ENCODE results near the gene NCOA6. TPM values are rescaled to one million over a fixed set of nuclear protein-coding genes. Genes with fewer than 3 reads are reported as not detected.

NCOA6 gene
- 5.9 and 8.1 TPM in 2 replicates for total RNA-seq
- polyA plus RNA-seq: 12.0 and 14.6 TPM in 2 replicates
- 13.6 and 13.8 TPM in 2 replicates for polyA plus RNA-seq (2012)
- 21.5 and 24.1 TPM in 2 replicates for polyA minus RNA-seq (ENCODE audit: low replicate concordance)

- no peaks in the 10 kb centered on the region for H3K36me3 ChIP-seq (ENCODE audit: control insufficient read depth, insufficient read depth, low read length)
- H3K4me1 ChIP-seq (ENCODE audit: control insufficient read depth, extremely low read depth, insufficient read depth, low read length): peaks cover 4% of the 10 kb centered on the region
- H3K79me2 ChIP-seq (ENCODE audit: control insufficient read depth, insufficient read depth, low read length): peaks cover 40% of the 10 kb centered on the region
- peak within 1 kb of the TSS; percentile 84 to 98 (median 93) for H3K4me3 ChIP-seq (replicated peaks in 1 of 4; ENCODE audit: control extremely low read depth in 1 of 4, insufficient read depth in 1 of 4, low read depth in 3 of 4, low read length in 4 of 4)
- H3K9me3 ChIP-seq (ENCODE audit: control insufficient read depth, insufficient read depth, low read depth, low read length): no peaks in the 10 kb centered on the region
- H3K27ac ChIP-seq (ENCODE audit: insufficient read depth, low read length): peak within 1 kb of the TSS; percentile 72
- H4K20me1 ChIP-seq (ENCODE audit: control insufficient read depth, extremely low read depth, insufficient read depth, low read length): no peaks in the 10 kb centered on the region
- TF ChIP-seq CTCF (conservative IDR thresholded peaks at IDR 0.05 in 1 of 2, IDR thresholded peaks at IDR 0.05 in 1 of 2; ENCODE audit: low read depth in 1 of 2, low read length in 2 of 2): no peak
- TF ChIP-seq EZH2 (IDR thresholded peaks at IDR 0.05; ENCODE audit: low read length, missing control alignments): no peak
- peak within 1 kb of the TSS; percentile 88 for H3K9ac ChIP-seq (ENCODE audit: insufficient read depth, low read length)
- H3K27me3 ChIP-seq (ENCODE audit: control insufficient read depth, insufficient read depth, low read length): peaks cover 5% of the 10 kb centered on the region
- H2AFZ ChIP-seq (ENCODE audit: low read length): peak within 1 kb of the TSS; percentile 82
- DNase-seq (ENCODE audit: low read depth in 2 of 2): peak; percentile 73 to 82
- peak within 1 kb of the TSS; percentile 91 for H3K4me2 ChIP-seq (ENCODE audit: extremely low read depth, insufficient read depth, low read length)
Measured at GRCh38 chr20:34825530-34826362, at the start of gene NCOA6. Gene NCOA6 (minus strand): TSS chr20:34825651. CDS start chr20:34782355, 43,296 bp downstream.

DNA sequence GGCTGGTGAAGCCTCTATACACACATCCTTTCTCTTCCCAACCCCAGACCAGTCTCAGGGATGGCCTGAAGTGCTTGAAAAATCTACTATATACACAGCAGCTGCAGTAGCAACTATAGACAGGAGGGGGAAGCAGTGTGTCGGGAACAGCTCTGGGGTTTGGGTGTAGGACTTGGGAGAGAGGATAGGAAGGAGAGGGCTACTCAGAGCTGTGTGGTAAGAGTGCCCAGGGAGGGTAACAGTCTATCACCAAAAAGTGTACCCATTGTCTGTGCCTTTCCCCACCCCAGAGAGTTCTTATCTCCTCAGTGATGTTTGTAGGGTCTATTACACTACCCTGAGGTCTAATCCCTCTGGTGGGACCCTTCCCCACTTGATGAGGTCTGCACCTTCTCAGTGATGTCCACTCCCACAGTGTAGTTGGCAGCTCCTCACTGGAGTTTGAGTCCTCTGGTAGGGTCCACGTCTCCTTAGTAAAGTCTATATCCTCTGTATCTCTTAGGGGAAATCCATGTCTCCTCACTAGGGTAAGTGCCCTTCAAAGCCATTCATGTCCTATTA, 48.7 kb upstream of the NCOA6 start:
- H3K27ac ChIP-seq (ENCODE audit: insufficient read depth, low read length): no peak overlapping the region
- H3K9me3 ChIP-seq (ENCODE audit: control insufficient read depth, insufficient read depth, low read depth, low read length): no peaks in the 10 kb centered on the region
- H2AFZ ChIP-seq (ENCODE audit: low read length): no peak overlapping the region
- no peak for TF ChIP-seq EZH2 (IDR thresholded peaks at IDR 0.05; ENCODE audit: low read length, missing control alignments)
- peak; percentile 95 to 98 for TF ChIP-seq CTCF (conservative IDR thresholded peaks at IDR 0.05 in 1 of 2, IDR thresholded peaks at IDR 0.05 in 1 of 2; ENCODE audit: low read depth in 1 of 2, low read length in 2 of 2)
- H3K79me2 ChIP-seq (ENCODE audit: control insufficient read depth, insufficient read depth, low read length): peaks cover 13% of the 10 kb centered on the region
- no peak overlapping the region for H3K4me3 ChIP-seq (replicated peaks in 1 of 4; ENCODE audit: control extremely low read depth in 1 of 4, insufficient read depth in 1 of 4, low read depth in 3 of 4, low read length in 4 of 4)
- no peaks in the 10 kb centered on the region for H3K36me3 ChIP-seq (ENCODE audit: control insufficient read depth, insufficient read depth, low read length)
- no peaks in the 10 kb centered on the region for H3K27me3 ChIP-seq (ENCODE audit: control insufficient read depth, insufficient read depth, low read length)
- H3K4me1 ChIP-seq (ENCODE audit: control insufficient read depth, extremely low read depth, insufficient read depth, low read length): peaks cover 14% of the 10 kb centered on the region
- DNase-seq (ENCODE audit: low read depth in 2 of 2): peak; percentile 75 to 91
- H3K9ac ChIP-seq (ENCODE audit: insufficient read depth, low read length): no peak overlapping the region
- no peak overlapping the region for H3K4me2 ChIP-seq (ENCODE audit: extremely low read depth, insufficient read depth, low read length)
- H4K20me1 ChIP-seq (ENCODE audit: control insufficient read depth, extremely low read depth, insufficient read depth, low read length): peaks cover 2% of the 10 kb centered on the region

GRCh38 chr20:34873583-34874093, 48.2 kb upstream of the NCOA6 start:
- Histone ChIP-seq H3K27ac (ENCODE audit: insufficient read depth, low read length) (peak overlapping the region; percentile 4), H3K9ac (ENCODE audit: insufficient read depth, low read length) (no peak overlapping the region), H3K36me3 (ENCODE audit: control insufficient read depth, insufficient read depth, low read length) (no peaks in the 10 kb centered on the region), H3K4me3 (replicated peaks in 1 of 4; ENCODE audit: control extremely low read depth in 1 of 4, insufficient read depth in 1 of 4, low read depth in 3 of 4, low read length in 4 of 4) (peak overlapping the region in 3 of 4 experiments; percentile 47 to 84 (median 60)), H3K9me3 (ENCODE audit: control insufficient read depth, insufficient read depth, low read depth, low read length) (no peaks in the 10 kb centered on the region), H3K79me2 (ENCODE audit: control insufficient read depth, insufficient read depth, low read length) (peaks cover 13% of the 10 kb centered on the region), H3K4me2 (ENCODE audit: extremely low read depth, insufficient read depth, low read length) (peak overlapping the region; percentile 93), H3K4me1 (ENCODE audit: control insufficient read depth, extremely low read depth, insufficient read depth, low read length) (peaks cover 14% of the 10 kb centered on the region), H4K20me1 (ENCODE audit: control insufficient read depth, extremely low read depth, insufficient read depth, low read length) (peaks cover 2% of the 10 kb centered on the region), H2AFZ (ENCODE audit: low read length) (peak overlapping the region; percentile 41), H3K27me3 (ENCODE audit: control insufficient read depth, insufficient read depth, low read length) (no peaks in the 10 kb centered on the region)
- DNase-seq (ENCODE audit: low read depth in 2 of 2): no peak
- TF ChIP-seq EZH2 (IDR thresholded peaks at IDR 0.05; ENCODE audit: low read length, missing control alignments) (no peak), CTCF (conservative IDR thresholded peaks at IDR 0.05 in 1 of 2, IDR thresholded peaks at IDR 0.05 in 1 of 2; ENCODE audit: low read depth in 1 of 2, low read length in 2 of 2) (no peak)
